Stimulated activated CD4-positive, alpha-beta T cell treated with anti-CD3 and anti-CD28 coated beads, Interleukin-1b, Interleukin-23, amount 100 ng/mL, for 4 hours (primary cell): Measurements from ENCODE around the gene PDHB.
"Not testable (repeated sequence)": the region's sequence is repeated elsewhere in the genome, so short reads cannot be mapped to it uniquely, and the experiment has no call there.

Experiments
- DNase-seq, 2 donors: peaks; one replicate each; pipeline ENCODE4 v3.0.0-alpha.2; 2020; ENCODE audit warnings: low read depth in 2 of 2

Gene PDHB

DNA sequence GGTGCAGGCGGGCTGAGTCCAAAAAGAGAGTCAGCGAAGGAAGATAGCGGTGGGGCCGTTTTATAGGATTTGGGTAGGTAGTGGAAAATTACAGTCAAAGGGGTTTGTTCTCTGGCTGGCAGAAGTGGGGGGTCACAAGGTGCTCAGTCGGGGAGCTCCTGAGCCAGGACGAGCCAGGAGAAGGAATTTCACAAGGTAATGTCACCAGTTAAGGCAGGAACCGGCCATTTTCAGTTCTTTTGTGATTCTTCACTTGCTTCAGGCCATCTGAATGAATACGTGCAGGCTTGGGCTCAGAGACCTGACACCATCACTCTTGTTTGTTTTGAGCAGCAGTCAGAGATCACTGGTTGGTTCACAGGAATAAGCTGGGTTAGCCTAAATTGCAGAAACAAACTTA is 3.6 kb upstream of the PDHB start:
- DNase-seq = not testable (repeated sequence)

- no peak for DNase-seq
Measured at GRCh38 chr3:58434990-58435389, 1.4 kb upstream of the PDHB start.

DNA sequence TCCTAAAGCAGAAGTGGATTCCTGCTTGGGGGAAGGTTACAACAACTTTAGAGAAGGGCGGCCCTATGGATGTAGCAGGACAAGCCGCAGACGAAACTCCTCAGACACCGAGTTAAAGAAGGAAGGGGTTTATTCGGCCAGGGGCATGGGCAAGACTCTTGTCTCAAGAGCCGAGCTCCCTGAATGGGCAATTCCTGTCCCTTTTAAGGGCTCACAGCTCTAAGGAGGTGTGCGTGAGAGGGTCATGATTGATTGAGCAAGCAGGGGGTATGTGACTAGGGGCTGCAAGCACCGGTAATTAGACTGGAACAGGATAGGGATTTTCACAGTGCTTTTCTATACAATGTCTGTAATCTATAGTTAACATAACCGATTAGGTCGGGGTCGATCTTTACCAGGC is 879 bp upstream of the PDHB start:
- no peak for DNase-seq

DNA sequence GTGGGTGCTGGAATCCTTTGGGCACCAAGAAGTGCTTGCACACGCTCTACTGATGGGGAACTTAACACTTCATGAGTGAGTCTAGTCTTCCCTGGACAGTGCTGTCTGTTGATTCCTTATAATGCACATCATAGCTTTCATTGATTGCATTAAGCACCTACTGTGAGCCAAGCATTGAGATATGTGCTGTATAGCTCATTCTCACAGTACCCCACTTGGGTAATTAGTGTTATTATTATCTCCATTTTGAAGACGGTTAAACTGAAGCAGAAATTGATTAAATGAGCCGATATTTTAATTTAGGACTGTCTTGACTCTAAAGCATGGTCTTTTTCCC is 504 bp upstream of the PDHB start:
- no peak for DNase-seq

DNA sequence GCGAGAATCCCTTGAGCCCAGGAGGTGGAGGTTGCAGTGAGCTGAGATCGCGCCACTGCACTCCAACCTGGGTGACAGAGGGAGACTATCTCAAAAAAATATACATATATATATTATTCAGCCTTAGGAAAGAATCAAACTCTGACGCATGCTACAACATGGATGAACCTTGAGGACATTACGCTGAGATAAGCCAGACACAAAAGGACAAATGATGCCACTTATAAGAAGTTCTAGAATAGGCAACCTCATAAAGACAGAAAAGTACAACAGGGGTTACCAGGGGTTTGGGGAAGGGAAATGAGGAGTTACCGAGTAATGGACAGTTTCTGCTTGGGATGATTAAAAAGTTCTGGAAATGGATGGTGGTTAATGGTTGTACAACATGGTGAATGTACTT is 727 bp downstream of the PDHB start:
- no peak for DNase-seq

GRCh38 chr3:58429657-58430056 is 4.0 kb downstream of the PDHB start:
- no peak for DNase-seq

- DNase-seq = no peak
Measured at GRCh38 chr3:58427661-58428361, 5.8 kb downstream of the PDHB start.

DNA sequence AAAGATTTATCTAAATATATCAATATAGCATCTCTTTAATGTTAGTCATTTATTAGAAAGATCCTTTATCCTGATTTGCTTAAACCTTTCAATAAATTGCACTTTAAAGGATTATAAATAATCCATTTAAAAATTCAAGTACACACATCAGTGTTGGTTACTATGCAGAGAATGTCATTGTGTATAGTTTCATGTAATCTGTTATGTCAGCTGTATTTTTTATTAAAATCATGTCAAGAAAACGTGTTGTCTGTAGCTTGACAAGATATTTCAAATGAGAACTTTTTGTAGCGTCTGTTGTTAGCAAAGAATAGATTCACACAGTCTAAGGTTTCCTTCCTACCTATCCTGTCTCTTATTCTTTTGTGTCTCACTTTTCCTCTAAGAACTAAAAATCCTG is 7.8 kb downstream of the PDHB start:
- DNase-seq = no peak

DNA sequence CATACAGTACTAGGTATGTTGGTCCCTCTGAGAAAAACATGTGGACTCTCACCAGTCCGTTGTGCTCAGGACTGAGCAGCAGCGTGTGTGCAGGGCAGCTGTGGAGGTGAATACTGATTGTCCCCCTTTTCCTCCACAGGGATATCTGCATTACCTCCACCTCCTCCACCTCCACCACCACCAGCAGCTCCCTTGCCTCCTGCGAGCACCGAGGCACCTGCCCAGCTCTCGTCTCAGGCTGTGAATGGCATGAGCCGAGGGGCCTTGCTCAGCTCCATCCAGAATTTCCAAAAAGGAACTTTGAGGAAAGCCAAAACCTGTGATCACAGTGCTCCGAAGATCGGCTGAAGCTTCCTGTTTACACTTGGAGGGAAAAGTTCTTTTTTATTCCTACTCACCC is 9.0 kb downstream of the PDHB start:
- DNase-seq = no peak

DNA sequence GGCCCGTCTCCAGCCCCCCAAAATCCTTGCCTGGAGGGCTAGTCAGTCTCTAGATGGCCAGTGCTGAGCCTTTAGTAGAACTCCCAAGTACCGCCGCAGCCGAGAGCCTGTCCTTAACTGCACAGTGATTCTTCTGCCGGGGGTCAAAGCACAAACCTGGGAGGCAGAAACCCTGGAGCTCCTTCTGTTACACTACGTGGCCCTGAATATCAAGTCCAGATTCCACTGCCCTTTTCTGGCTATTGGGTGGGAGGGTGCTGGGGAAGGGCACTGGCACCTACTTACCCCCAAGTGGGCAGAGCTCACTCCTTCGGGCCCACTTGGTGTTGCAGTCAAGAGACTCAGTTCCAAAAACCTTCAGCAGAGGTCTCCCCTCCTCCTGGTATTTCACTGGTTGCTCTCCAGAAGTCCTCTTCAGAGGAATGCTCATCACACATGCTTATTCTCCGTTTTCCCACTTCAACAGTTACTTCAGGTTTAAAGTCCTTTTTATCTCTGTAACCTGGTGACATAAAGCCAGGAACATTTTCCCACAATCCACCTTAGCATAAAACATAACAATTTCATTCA is 10.8 kb downstream of the PDHB start:
- DNase-seq = no peak

DNA sequence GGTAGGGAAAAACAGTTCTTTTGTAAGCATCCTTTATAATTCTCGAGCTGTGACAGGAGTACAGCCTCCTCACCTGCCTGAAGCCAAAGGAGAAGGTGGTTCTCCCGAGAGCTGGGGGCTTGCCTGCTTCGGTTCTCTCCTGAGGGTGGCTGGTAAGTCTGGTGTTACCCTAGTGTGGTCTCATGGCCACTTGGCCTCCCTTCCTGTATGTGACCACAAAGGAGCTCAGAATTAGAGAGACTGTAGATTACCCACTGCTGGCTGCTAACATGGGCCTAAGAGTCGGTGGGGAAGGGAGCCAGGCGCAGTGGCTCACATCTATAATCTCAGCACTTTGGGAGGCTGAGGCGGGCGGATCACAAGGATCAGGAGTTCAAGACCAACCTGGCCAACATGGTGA is 12.6 kb downstream of the PDHB start:
- DNase-seq = no peak

DNA sequence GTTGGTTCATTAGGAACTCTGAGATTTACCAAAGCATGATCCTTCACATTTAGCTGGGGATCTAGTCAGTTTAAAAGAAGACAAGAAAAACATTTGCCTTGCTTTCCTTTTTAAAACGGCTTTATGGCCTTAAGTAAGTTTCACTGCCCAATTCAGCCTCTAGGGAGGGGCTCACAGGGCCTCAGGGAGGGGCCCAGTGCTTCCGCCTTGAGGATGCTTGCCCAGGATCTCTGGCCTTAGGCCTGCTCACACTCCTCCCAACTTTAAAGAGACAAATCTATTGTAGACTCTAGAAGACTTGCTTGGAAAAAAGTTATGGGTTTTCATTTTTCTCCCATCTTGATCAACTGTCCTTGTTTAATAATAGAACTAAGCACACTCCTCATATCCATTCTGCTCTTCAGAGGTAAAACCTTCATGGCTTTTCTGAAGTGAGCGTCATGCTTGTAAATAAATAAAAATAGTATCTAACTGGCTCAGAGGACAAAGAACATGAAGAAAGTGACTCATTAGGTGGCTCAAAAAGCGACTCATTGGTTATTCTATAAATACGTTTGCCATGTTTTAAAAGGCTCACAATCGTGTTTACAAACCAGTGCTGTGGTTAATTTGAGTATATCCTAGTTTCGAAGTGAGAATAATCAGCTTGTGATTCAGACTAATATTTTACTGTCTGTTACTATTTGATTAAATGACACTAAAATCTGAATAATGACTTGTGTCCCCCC is 13.7 kb downstream of the PDHB start:
- DNase-seq = no peak

DNA sequence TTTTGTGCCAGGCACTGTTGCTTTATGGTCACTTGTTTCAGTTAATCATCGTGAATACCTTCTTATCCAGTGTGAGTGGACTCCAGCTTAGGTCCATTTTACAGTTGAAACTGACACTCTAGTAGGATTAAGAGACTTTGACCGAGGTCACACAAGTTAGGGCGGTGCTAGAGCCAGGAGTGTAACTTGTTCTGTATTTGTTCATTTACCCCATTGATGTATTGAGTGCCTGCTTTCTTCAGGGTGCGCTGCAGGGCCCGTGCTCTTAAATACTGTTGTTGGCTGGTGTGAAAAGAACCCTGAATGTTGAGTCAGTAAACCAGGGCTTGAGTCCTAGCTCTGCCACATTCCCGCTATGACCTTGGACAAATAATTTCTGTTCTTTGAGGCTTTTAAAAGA is 15.4 kb downstream of the PDHB start:
- DNase-seq = no peak

GRCh38 chr3:58417075-58417474 is 16.6 kb downstream of the PDHB start:
- DNase-seq = no peak

GRCh38 chr3:58416191-58416590 is 17.4 kb downstream of the PDHB start:
- no peak for DNase-seq

GRCh38 chr3:58414538-58415197 is 19.0 kb downstream of the PDHB start:
- DNase-seq = peak in 1 of 2 donors; percentile 51

GRCh38 chr3:58411851-58412830 is 21.5 kb downstream of the PDHB start:
- no peak for DNase-seq

DNA sequence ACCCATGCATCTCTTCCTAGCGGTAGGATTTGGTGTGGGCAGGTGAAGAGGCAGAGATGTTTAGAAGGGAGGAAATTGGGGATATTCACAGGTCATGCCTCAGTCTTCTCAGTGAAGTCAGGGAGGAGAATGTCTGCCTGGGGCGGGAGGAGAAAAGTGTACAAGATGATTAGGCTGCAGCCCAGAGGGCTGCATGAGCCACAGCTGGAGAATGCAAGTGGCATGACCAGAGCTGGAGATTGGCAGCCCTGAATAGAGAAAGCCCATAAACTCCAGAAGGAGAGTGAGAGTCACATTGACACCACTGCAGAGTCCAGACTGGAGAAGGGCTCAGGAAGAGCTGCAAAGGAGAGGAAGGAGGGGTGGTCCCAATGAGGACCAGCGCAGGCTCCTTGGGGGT is 22.6 kb downstream of the PDHB start:
- no peak for DNase-seq

- no peak for DNase-seq
Measured at GRCh38 chr3:58409663-58410062, 24.0 kb downstream of the PDHB start.

GRCh38 chr3:58408906-58409305 is 24.7 kb downstream of the PDHB start:
- no peak for DNase-seq

DNA sequence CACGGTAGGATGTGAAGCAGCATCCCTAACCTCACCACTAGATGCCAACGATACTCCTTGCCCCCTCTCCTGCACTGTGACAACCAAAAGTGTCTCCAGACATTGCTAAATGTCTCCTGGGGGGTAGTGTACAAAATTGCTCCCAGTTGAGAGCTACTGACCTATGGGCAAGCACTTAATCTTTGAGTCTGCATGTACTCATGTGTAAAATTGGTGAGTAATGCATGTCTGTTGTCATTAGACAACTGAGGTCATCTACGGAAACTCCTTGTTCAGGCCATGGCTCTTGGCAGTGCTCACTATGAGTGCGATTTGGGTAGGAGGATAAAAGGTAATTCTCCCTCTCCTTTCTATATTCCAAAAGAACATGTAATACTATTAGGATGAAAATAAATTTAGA is 29.2 kb downstream of the PDHB start:
- DNase-seq = no peak
